Cardiac muscle cell (in vitro differentiated cells and primary cell): ENCODE data around the gene IMPDH1. TPM values are rescaled to one million over a fixed set of nuclear protein-coding genes. Genes with fewer than 3 reads are reported as not detected.

Experiments
- DNase-seq, 2 donors: peaks; one replicate each; pipeline versions ENCODE4 v3.0.0 to v3.0.0-alpha.2; 2010 to 2017; ENCODE audit warnings: low read depth in 1 of 2, low spot score in 1 of 2
- H3K27ac ChIP-seq: fragments of 200-600 bp; sonication (generic); 2 replicates; pipeline ENCODE4 v1.5.1; 2016
- H3K27me3 ChIP-seq: fragments of 200-600 bp; sonication (generic); 2 replicates; pipeline ENCODE4 v1.6.0; 2016; ENCODE audit warnings: control low read depth
- H3K36me3 ChIP-seq: fragments of 200-600 bp; sonication (generic); 2 replicates; pipeline ENCODE4 v1.5.1; 2016; ENCODE audit warnings: control low read depth
- H3K4me1 ChIP-seq: fragments of 200-600 bp; sonication (generic); 2 replicates; pipeline ENCODE4 v1.8.1; 2017; ENCODE audit warnings: low read depth, mild to moderate bottlenecking, mixed run types
- H3K4me3 ChIP-seq: fragments of 200-600 bp; sonication (generic); 2 replicates; pipeline ENCODE4 v1.5.1; 2016; ENCODE audit warnings: mild to moderate bottlenecking
- H3K9me3 ChIP-seq: fragments of 200-600 bp; sonication (generic); 2 replicates; pipeline ENCODE4 v1.5.1; 2017; ENCODE audit warnings: low read depth, mild to moderate bottlenecking, control low read depth
- CTCF ChIP-seq: IDR thresholded peaks from 2 replicates; pipeline ENCODE4 v1.5.1; 2012; ENCODE audit warnings: low read depth, mild to moderate bottlenecking, low read length
- polyA plus RNA-seq: library from polyadenylated mRNA; unstranded; fragments of >200 nt; fragmentation: Nextera tagmentation; extraction: Ambion mirVana; gene quantifications from 2 replicates; pipeline ENCODE4 v1.2.1, GENCODE V29; 2016
- total RNA-seq: library from RNA; depleted of rRNA; stranded (reverse); fragments of >200 nt; gene quantifications from 2 replicates; pipeline ENCODE4 v1.2.3, GENCODE V29; 2016

Gene IMPDH1
- total and polyA plus RNA-seq, 2 experiments from 2014 or later, result 20.5 to 24.0 TPM

GRCh38 chr7:128351296-128352152 is 58.3 kb downstream of the IMPDH1 start:
- Histone ChIP-seq H3K27ac (no peak overlapping the region), H3K9me3 (no peaks in the 10 kb centered on the region), H3K36me3 (no peaks in the 10 kb centered on the region), H3K4me3 (no peak overlapping the region), H3K27me3 (peaks cover 64% of the 10 kb centered on the region), H3K4me1 (peaks cover 6% of the 10 kb centered on the region)
- peak in 1 of 2 donors; percentile 19 for DNase-seq
- no peak for TF ChIP-seq CTCF

GRCh38 chr7:128350708-128351295 is 59.0 kb downstream of the IMPDH1 start:
- H3K9me3 ChIP-seq, result no peaks in the 10 kb centered on the region
- no peak for DNase-seq
- H3K27me3 ChIP-seq, result peaks cover 64% of the 10 kb centered on the region
- H3K4me1 ChIP-seq, result no peaks in the 10 kb centered on the region
- H3K36me3 ChIP-seq, result no peaks in the 10 kb centered on the region
- TF ChIP-seq CTCF, result no peak
- no peak overlapping the region for H3K4me3 ChIP-seq
- H3K27ac ChIP-seq, result no peak overlapping the region

GRCh38 chr7:128349466-128349825 is 60.3 kb downstream of the IMPDH1 start:
- Histone ChIP-seq H3K36me3 (no peaks in the 10 kb centered on the region), H3K27ac (no peak overlapping the region), H3K27me3 (peaks cover 58% of the 10 kb centered on the region), H3K4me3 (no peak overlapping the region), H3K9me3 (no peaks in the 10 kb centered on the region), H3K4me1 (no peaks in the 10 kb centered on the region)
- no peak for TF ChIP-seq CTCF
- DNase-seq, result no peak

GRCh38 chr7:128347647-128348097 is 62.1 kb downstream of the IMPDH1 start:
- Histone ChIP-seq H3K4me3 (no peak overlapping the region), H3K27ac (no peak overlapping the region), H3K27me3 (peaks cover 45% of the 10 kb centered on the region), H3K9me3 (no peaks in the 10 kb centered on the region), H3K36me3 (no peaks in the 10 kb centered on the region), H3K4me1 (no peaks in the 10 kb centered on the region)
- peak; percentile 80 for TF ChIP-seq CTCF
- peak; percentile 71 to 76 for DNase-seq

- Histone ChIP-seq H3K27me3 (peaks cover 12% of the 10 kb centered on the region), H3K27ac (no peak overlapping the region), H3K36me3 (no peaks in the 10 kb centered on the region), H3K4me1 (no peaks in the 10 kb centered on the region), H3K4me3 (no peak overlapping the region), H3K9me3 (no peaks in the 10 kb centered on the region)
- DNase-seq, result no peak
- TF ChIP-seq CTCF, result no peak
These were observed 65.4 kb downstream of the IMPDH1 start for GRCh38 chr7:128344431-128344774.
